ENCODE data around the gene SAMD3.

DNA sequence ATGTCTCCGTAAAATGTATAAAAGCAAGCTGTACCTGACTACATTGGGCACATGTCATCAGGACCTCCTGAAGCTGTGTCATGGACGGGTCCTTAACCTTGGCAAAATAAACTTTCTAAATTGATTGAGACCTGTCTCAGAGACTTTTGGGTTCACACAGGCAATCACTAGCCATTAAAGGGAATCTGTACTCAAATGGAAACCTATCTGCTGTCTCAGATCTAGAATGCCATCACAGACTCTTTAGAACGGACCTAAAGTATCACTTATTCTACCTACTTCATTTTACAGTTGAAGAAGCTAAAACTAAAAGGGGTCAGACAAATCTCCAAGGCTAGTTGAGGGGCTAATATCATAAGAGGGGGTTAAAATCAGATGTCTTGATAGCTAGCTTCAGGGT lies 11.1 kb downstream of the SAMD3 start:
- TF ChIP-seq, protein P1, sequence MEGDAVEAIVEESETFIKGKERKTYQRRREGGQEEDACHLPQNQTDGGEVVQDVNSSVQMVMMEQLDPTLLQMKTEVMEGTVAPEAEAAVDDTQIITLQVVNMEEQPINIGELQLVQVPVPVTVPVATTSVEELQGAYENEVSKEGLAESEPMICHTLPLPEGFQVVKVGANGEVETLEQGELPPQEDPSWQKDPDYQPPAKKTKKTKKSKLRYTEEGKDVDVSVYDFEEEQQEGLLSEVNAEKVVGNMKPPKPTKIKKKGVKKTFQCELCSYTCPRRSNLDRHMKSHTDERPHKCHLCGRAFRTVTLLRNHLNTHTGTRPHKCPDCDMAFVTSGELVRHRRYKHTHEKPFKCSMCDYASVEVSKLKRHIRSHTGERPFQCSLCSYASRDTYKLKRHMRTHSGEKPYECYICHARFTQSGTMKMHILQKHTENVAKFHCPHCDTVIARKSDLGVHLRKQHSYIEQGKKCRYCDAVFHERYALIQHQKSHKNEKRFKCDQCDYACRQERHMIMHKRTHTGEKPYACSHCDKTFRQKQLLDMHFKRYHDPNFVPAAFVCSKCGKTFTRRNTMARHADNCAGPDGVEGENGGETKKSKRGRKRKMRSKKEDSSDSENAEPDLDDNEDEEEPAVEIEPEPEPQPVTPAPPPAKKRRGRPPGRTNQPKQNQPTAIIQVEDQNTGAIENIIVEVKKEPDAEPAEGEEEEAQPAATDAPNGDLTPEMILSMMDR (IDR thresholded peaks at IDR 0.05; ENCODE audit: low read depth, low read length) = no peak
- TF ChIP-seq EZH2phosphoT487 (IDR thresholded peaks at IDR 0.05; ENCODE audit: low read depth) = no peak
